Natural killer cell (primary cell): ENCODE results near the gene ZNHIT1. TPM values are rescaled to one million over a fixed set of nuclear protein-coding genes. Genes with fewer than 3 reads are reported as not detected.

Source experiments
- ATAC-seq, 3 donors: fragments of 150-1000 bp in 2 of 3; fragments of 200-7000 bp in 1 of 3; cut with Tn5 transposase; 1 replicate in 1 of 3; 2 replicates in 2 of 3; pipeline ENCODE4 v1.10.0; 2021; ENCODE audit warnings: mild to moderate bottlenecking in 2 of 3, moderate library complexity in 2 of 3
- DNase-seq, 2 donors: peaks; one replicate each; pipeline versions ENCODE4 v3.0.0 to v3.0.0-alpha.2; 2013 to 2021; ENCODE audit warnings: mixed read lengths in 1 of 2
- H3K27ac ChIP-seq: one replicate; pipeline ENCODE4 v1.5.1; 2013; ENCODE audit warnings: mild to moderate bottlenecking, low read length
- H3K27me3 ChIP-seq: one replicate; pipeline ENCODE4 v1.6.1; 2013; ENCODE audit warnings: low read length; ENCODE audit not compliant: control insufficient read depth, insufficient read depth
- H3K36me3 ChIP-seq: one replicate; pipeline ENCODE4 v1.6.1; 2013; ENCODE audit warnings: low read length; ENCODE audit not compliant: control insufficient read depth, insufficient read depth
- H3K4me1 ChIP-seq: one replicate; pipeline ENCODE4 v1.6.1; 2013; ENCODE audit warnings: low read length; ENCODE audit not compliant: control insufficient read depth, insufficient read depth
- H3K4me3 ChIP-seq: one replicate; pipeline ENCODE4 v1.5.1; 2013; ENCODE audit warnings: low read length
- H3K9me3 ChIP-seq: one replicate; pipeline ENCODE4 v1.6.1; 2013; ENCODE audit warnings: low read length; ENCODE audit not compliant: control insufficient read depth, insufficient read depth
- H3K27ac Mint-ChIP-seq, 2 donors: one replicate each; pipeline ENCODE4 v1.8.0; 2022; ENCODE audit warnings: mild to moderate bottlenecking in 2 of 2, mixed read lengths in 2 of 2, moderate library complexity in 1 of 2
- H3K27me3 Mint-ChIP-seq, 2 donors: one replicate each; pipeline ENCODE4 v1.8.0; 2022; ENCODE audit warnings: low read depth in 2 of 2, mixed read lengths in 2 of 2
- H3K36me3 Mint-ChIP-seq: one replicate; pipeline ENCODE4 v1.8.0; 2022; ENCODE audit warnings: mixed read lengths
- H3K4me1 Mint-ChIP-seq, 2 donors: one replicate each; pipeline ENCODE4 v1.8.0; 2022; ENCODE audit warnings: mixed read lengths in 2 of 2
- H3K4me3 Mint-ChIP-seq: one replicate; pipeline ENCODE4 v1.8.0; 2022; ENCODE audit warnings: mild to moderate bottlenecking, moderate library complexity, mixed read lengths
- H3K9me3 Mint-ChIP-seq, 2 donors: one replicate each; pipeline ENCODE4 v1.8.0; 2022; ENCODE audit warnings: mixed read lengths in 2 of 2
- WGBS: methylation state at CpG from one replicate; pipeline ENCODE4 v1.1.7; 2013; ENCODE audit warnings: missing lambda C conversion rate; ENCODE audit not compliant: insufficient coverage; 5-methylcytosine and 5-hydroxymethylcytosine counted together
- intact Hi-C: fragments of 100-400 bp; cut with micrococcal nuclease; formaldehyde crosslinking; loops from one replicate; pipeline ENCODE4 v1.14.2; 2022
- total RNA-seq, 4 donors: library from RNA; stranded (reverse); fragments of 120-200 nt in 1 of 4; gene quantifications; one replicate each; pipeline versions ENCODE4 v1.2.3 to v1.2.4, GENCODE V29; 2013 to 2022
- TF ChIP-seq, protein P1 (sequence below): fragments of 200-600 bp; IDR thresholded peaks from one replicate; pipeline ENCODE4 v1.8.0; 2022; ENCODE audit warnings: antibody characterized with exemption

The ZNHIT1 gene
- total RNA-seq, 3 donors from 2014 or later (not counting 1 experiment from before 2014, with no cell fraction given), result 53.7 to 63.5 (median 60.9) TPM

DNA sequence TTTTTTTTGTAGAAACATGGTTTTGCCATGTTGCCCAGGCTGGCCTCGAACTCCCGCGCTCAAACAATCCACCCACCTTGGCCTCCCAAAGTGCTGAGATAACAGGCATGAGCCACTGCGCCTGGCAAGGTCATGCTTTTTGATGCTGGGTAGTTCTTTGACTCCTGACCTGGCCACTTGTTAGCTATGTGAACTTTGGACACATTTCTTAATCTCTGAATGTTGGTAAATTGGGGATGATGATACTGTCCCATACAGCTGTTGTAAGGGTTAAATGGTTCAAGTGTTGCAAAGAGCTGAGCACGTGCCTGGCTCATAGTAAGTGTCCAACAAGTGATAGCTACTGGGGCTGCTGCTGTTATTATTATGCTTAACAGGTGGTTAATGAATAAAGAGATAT, 2.3 kb downstream of the ZNHIT1 start:
- no peak for DNase-seq
- H3K27me3 ChIP-seq, result no peaks in the 10 kb centered on the region
- no peak overlapping the region for H3K4me3 ChIP-seq
- 97% methylated on average over 5 of the region's 5 CpGs for WGBS
- TF ChIP-seq, protein P1, sequence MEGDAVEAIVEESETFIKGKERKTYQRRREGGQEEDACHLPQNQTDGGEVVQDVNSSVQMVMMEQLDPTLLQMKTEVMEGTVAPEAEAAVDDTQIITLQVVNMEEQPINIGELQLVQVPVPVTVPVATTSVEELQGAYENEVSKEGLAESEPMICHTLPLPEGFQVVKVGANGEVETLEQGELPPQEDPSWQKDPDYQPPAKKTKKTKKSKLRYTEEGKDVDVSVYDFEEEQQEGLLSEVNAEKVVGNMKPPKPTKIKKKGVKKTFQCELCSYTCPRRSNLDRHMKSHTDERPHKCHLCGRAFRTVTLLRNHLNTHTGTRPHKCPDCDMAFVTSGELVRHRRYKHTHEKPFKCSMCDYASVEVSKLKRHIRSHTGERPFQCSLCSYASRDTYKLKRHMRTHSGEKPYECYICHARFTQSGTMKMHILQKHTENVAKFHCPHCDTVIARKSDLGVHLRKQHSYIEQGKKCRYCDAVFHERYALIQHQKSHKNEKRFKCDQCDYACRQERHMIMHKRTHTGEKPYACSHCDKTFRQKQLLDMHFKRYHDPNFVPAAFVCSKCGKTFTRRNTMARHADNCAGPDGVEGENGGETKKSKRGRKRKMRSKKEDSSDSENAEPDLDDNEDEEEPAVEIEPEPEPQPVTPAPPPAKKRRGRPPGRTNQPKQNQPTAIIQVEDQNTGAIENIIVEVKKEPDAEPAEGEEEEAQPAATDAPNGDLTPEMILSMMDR, result no peak
- H3K4me3 Mint-ChIP-seq, result peak overlapping the region; percentile 7
- H3K4me1 Mint-ChIP-seq, result peaks cover 39 to 57% of the 10 kb centered on the region in 2 donors
- peaks cover 25% of the 10 kb centered on the region for H3K4me1 ChIP-seq
- ATAC-seq, result no peak
- intact Hi-C loops, result no loop called here
- H3K27ac ChIP-seq, result no peak overlapping the region
- no peaks in the 10 kb centered on the region for H3K9me3 ChIP-seq
- peak overlapping the region in 1 of 2 donors; percentile 6 for H3K27ac Mint-ChIP-seq
- H3K9me3 Mint-ChIP-seq, result no peaks in the 10 kb centered on the region
- H3K36me3 Mint-ChIP-seq, result no peaks in the 10 kb centered on the region
- no peaks in the 10 kb centered on the region for H3K27me3 Mint-ChIP-seq
- H3K36me3 ChIP-seq, result peaks cover 22% of the 10 kb centered on the region

DNA sequence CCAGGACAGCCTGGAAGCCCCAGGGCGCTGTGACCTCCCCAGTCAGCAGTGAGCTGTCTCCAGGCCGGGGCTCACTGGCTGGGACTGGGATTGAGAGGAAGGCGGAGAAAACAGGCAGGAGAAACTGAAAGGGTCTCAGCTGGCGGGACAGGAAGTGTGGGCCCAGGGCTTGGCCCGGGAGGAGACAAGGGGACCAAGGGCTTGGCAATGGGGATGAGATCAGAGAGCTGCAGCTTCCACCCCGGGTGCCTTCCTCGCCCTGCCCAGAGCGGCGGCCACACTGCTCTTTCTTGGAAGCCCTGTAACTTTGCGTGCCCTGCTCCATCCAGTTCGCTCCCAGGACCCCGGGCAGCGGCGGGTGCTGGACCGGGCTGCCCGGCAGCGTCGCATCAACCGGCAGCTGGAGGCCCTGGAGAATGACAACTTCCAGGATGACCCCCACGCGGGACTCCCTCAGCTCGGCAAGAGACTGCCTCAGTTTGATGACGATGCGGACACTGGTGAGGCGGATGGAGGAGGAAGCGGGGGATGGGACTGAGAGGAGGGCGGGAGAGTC, 4.4 kb downstream of the ZNHIT1 start:
- no peaks in the 10 kb centered on the region for H3K36me3 Mint-ChIP-seq
- WGBS, result 97% methylated on average over 27 of the region's 27 CpGs
- H3K9me3 Mint-ChIP-seq, result no peaks in the 10 kb centered on the region
- no peaks in the 10 kb centered on the region for H3K27me3 Mint-ChIP-seq
- no peak overlapping the region for H3K27ac ChIP-seq
- intact Hi-C loops, result no loop called here
- no peak overlapping the region for H3K4me3 Mint-ChIP-seq
- H3K4me1 ChIP-seq, result peaks cover 11% of the 10 kb centered on the region
- no peak for ATAC-seq
- peaks cover 26 to 43% of the 10 kb centered on the region in 2 donors for H3K4me1 Mint-ChIP-seq
- TF ChIP-seq, protein P1, result no peak
- H3K36me3 ChIP-seq, result peaks cover 29% of the 10 kb centered on the region
- H3K27me3 ChIP-seq, result no peaks in the 10 kb centered on the region
- no peaks in the 10 kb centered on the region for H3K9me3 ChIP-seq
- DNase-seq, result no peak
- no peak overlapping the region for H3K4me3 ChIP-seq
- peak overlapping the region in 1 of 2 donors; percentile 47 for H3K27ac Mint-ChIP-seq

DNA sequence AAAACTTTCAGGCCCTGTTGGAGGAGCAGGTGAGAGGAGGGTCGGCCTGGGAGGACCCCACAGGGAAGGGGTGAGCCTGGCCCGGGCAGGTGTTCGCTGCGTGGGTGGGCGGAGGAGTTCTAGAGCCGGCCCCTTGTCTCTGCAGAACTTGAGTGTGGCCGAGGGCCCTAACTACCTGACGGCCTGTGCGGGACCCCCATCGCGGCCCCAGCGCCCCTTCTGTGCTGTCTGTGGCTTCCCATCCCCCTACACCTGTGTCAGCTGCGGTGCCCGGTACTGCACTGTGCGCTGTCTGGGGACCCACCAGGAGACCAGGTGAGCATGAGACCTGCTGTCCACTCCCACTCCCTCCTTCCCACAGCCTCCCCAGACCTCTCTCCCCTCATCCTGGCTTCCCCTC, 5.6 kb downstream of the ZNHIT1 start:
- intact Hi-C loops, result no loop called here
- Histone ChIP-seq H3K27ac (no peak overlapping the region), H3K9me3 (no peaks in the 10 kb centered on the region), H3K36me3 (peaks cover 35% of the 10 kb centered on the region), H3K4me1 (peaks cover 7% of the 10 kb centered on the region), H3K4me3 (no peak overlapping the region), H3K27me3 (no peaks in the 10 kb centered on the region)
- H3K9me3 Mint-ChIP-seq, result no peaks in the 10 kb centered on the region
- H3K27ac Mint-ChIP-seq, result no peak overlapping the region
- H3K27me3 Mint-ChIP-seq, result no peaks in the 10 kb centered on the region
- no peak overlapping the region for H3K4me3 Mint-ChIP-seq
- TF ChIP-seq, protein P1, result no peak
- peaks cover 18 to 32% of the 10 kb centered on the region in 2 donors for H3K4me1 Mint-ChIP-seq
- 96% methylated on average over 15 of the region's 15 CpGs for WGBS
- no peaks in the 10 kb centered on the region for H3K36me3 Mint-ChIP-seq
- ATAC-seq, result no peak
- no peak for DNase-seq

DNA sequence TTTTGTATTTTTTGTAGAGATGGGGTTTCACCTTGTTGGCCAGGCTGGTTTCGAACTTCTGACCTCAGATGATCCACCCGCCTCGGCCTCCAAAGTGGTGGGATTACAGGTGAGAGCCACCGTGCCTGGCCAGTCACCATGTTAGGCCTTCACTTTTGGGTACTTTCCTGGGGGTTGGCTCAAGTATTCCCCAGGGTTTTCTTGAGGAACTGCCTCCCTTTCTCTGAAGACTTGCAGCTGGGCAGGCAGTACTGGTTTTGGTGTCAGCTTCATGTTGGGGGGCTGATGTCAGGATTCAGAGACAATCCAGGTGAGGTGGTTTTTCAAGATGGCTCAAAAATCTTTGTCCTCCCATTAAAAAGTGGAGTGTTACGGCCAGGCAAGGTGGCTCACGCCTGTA, 7.7 kb downstream of the ZNHIT1 start:
- Histone ChIP-seq H3K4me3 (no peak overlapping the region), H3K27me3 (no peaks in the 10 kb centered on the region), H3K36me3 (peaks cover 38% of the 10 kb centered on the region), H3K27ac (no peak overlapping the region), H3K4me1 (no peaks in the 10 kb centered on the region), H3K9me3 (no peaks in the 10 kb centered on the region)
- intact Hi-C loops, result no loop called here
- H3K4me3 Mint-ChIP-seq, result no peak overlapping the region
- H3K36me3 Mint-ChIP-seq, result no peaks in the 10 kb centered on the region
- H3K27me3 Mint-ChIP-seq, result no peaks in the 10 kb centered on the region
- no peak overlapping the region for H3K27ac Mint-ChIP-seq
- DNase-seq, result no peak
- ATAC-seq, result no peak
- H3K4me1 Mint-ChIP-seq, result peaks cover 10 to 16% of the 10 kb centered on the region in 2 donors
- TF ChIP-seq, protein P1, result no peak
- no peaks in the 10 kb centered on the region for H3K9me3 Mint-ChIP-seq
- WGBS, result 98% methylated on average over 6 of the region's 6 CpGs
